Duodenal mucosa (tissue), 2 donors: ENCODE measurements around the gene TNFRSF25.

ENCODE experiments used
- H3K27ac ChIP-seq: one replicate; pipeline ENCODE4 v1.7.0; 2013; ENCODE audit warnings: low read depth, low read length
- H3K27me3 ChIP-seq, 2 donors: one replicate each; pipeline ENCODE4 v1.7.0; 2013; ENCODE audit warnings: low read length in 2 of 2, control low read depth in 1 of 2; ENCODE audit not compliant: insufficient read depth in 2 of 2, control insufficient read depth in 1 of 2
- H3K36me3 ChIP-seq, 2 donors: one replicate each; pipeline ENCODE4 v1.7.0; 2013; ENCODE audit warnings: low read length in 2 of 2, control low read depth in 1 of 2; ENCODE audit not compliant: insufficient read depth in 2 of 2, control insufficient read depth in 1 of 2
- H3K4me1 ChIP-seq, 2 donors: one replicate each; pipeline ENCODE4 v1.7.0; 2013; ENCODE audit warnings: low read length in 2 of 2, control low read depth in 1 of 2; ENCODE audit not compliant: insufficient read depth in 2 of 2, control insufficient read depth in 1 of 2
- H3K4me3 ChIP-seq, 2 donors: one replicate each; pipeline ENCODE4 v1.7.0; 2013; ENCODE audit warnings: low read length in 2 of 2, low read depth in 1 of 2
- H3K9ac ChIP-seq, 2 donors: one replicate each; pipeline ENCODE4 v1.7.0; 2013; ENCODE audit warnings: low read length in 2 of 2, low read depth in 1 of 2
- H3K9me3 ChIP-seq, 2 donors: one replicate each; pipeline ENCODE4 v1.7.0; 2013; ENCODE audit warnings: low read length in 2 of 2, control low read depth in 1 of 2; ENCODE audit not compliant: control insufficient read depth in 1 of 2

TNFRSF25 gene, protein sequence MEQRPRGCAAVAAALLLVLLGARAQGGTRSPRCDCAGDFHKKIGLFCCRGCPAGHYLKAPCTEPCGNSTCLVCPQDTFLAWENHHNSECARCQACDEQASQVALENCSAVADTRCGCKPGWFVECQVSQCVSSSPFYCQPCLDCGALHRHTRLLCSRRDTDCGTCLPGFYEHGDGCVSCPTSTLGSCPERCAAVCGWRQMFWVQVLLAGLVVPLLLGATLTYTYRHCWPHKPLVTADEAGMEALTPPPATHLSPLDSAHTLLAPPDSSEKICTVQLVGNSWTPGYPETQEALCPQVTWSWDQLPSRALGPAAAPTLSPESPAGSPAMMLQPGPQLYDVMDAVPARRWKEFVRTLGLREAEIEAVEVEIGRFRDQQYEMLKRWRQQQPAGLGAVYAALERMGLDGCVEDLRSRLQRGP

DNA sequence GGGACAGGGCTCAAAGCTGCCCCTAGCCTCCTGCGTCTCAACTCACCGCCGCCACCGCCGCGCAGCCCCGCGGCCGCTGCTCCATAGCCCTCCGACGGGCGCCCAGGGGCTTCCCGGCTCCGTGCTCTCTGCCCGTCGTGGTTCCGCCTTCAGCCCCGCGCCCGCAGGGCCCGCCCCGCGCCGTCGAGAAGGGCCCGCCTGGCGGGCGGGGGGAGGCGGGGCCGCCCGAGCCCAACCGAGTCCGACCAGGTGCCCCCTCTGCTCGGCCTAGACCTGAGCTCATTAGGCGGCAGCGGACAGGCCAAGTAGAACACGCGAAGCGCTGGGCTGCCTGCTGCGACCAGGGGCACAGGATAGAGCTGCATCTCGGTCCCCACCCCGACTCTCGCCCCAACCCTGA, at the start of gene TNFRSF25:
Gene TNFRSF25 (minus strand): TSS at position 151 of the 400 bp plus-strand sequence. CDS start 66 bp downstream, at position 85.
- Histone ChIP-seq H3K4me3 (peak within 1 kb of the TSS; percentile 66 to 68), H3K27me3 (no peaks in the 10 kb centered on the region), H3K9me3 (no peaks in the 10 kb centered on the region), H3K9ac (peak within 1 kb of the TSS; percentile 68 to 69), H3K36me3 (peaks cover 27 to 29% of the 10 kb centered on the region in 2 donors), H3K27ac (peak within 1 kb of the TSS; percentile 50), H3K4me1 (peaks cover 7 to 12% of the 10 kb centered on the region in 2 donors)

DNA sequence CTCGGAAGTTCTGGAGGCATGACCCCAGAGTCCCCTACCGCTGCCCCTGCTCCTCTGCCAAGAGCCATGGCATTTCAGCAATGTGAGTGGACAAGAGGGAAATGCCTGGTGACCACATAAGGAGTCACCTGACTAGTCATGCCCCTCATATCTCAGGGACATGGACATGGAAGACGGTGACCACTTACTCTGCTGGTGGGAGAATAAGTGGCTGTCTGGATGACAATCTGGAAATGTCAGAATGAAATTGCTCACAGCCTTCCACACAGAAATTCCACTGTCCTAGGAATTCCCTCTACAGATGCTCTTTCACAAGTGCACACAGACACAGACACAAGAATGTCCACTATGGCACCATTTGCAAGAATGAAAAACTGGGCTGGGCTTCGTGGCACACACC, 49.8 kb upstream of the TNFRSF25 start:
- H3K27ac ChIP-seq: no peak overlapping the region
- no peaks in the 10 kb centered on the region for H3K4me1 ChIP-seq

DNA sequence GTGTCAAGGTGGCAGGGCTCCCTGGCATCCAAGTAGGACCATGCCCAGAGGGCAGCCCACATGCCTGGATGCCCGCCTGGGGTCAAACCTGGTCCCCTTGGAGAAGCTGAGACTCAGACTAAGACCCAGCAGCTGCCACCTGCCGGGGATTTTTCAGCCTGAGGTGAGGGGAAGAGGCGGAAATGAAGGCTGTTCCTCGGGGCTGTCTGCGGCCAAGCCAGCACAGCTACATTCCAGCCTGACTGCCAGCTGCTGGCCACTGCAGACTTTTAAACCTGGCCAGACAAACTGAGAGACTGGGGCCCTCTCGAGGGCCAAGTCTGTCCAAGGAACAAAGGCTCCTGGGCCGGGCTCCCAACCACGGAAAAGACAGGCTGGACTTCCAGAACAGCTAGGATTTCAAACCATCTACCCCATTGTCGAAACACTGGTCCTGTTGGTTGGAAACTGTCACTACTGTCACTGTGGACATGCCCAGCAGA, 47.4 kb upstream of the TNFRSF25 start:
- Histone ChIP-seq H3K36me3 (no peaks in the 10 kb centered on the region), H3K27me3 (no peaks in the 10 kb centered on the region), H3K9me3 (no peaks in the 10 kb centered on the region), H3K4me3 (no peak overlapping the region), H3K27ac (no peak overlapping the region), H3K4me1 (no peaks in the 10 kb centered on the region), H3K9ac (no peak overlapping the region)

More for the DNA sequence above, 49.8 kb upstream of the TNFRSF25 start:
- Histone ChIP-seq H3K36me3 (no peaks in the 10 kb centered on the region), H3K9ac (no peak overlapping the region), H3K4me3 (no peak overlapping the region), H3K27me3 (no peaks in the 10 kb centered on the region), H3K9me3 (no peaks in the 10 kb centered on the region)

DNA sequence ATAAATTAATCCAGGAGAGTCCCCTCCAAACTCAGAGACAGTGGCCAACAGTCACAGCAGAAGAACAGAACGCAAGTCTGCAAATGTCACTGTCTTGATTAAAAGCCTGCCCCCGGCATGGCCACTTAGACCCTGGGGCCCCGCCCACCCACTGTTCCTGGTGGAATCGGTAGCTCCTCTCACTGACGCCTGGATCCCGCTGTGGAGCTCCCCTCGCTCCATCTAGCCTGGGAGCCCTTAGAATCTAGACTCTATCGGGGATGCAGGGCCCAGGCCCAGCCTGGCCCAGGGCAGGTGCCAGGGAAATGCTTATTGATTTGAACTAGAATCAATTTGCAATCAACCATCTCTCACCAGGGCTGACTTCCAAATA, 46.9 kb upstream of the TNFRSF25 start:
- Histone ChIP-seq H3K27ac (no peak overlapping the region), H3K27me3 (no peaks in the 10 kb centered on the region), H3K36me3 (no peaks in the 10 kb centered on the region), H3K4me1 (no peaks in the 10 kb centered on the region), H3K4me3 (no peak overlapping the region), H3K9me3 (no peaks in the 10 kb centered on the region), H3K9ac (no peak overlapping the region)

DNA sequence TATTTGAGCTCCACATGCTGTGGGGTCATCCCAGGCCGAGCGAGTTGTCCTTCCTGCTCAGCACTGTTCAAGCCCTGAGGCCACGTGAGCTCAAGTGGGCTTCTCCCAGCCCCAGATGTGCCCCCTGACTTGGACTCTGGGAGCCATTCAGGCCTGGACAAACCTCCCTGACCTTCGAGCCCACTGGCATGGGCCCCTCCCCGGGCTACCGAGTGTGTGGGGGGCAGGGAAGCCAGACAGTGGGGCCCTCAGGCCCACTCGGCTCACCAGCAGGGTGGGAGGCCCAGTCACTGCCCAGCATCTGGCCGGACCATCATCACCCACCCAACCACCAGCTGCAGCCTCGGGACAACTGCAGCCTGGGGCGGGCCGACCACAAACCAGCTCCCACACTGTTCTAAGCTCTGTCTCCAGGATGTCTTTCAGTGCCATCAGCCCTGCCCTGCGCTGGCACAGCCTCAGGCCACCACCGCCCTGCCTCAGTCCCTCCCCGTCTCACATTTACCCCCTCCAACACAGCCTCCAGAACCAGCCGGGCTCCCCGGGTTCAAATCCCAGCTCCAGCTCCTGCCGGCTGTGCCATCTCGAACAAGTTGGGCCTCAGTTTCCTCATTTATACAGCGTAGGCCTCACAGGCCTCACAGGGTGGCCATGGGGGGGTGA, 46.4 kb upstream of the TNFRSF25 start:
- Histone ChIP-seq H3K27ac (no peak overlapping the region), H3K4me1 (no peaks in the 10 kb centered on the region), H3K9me3 (no peaks in the 10 kb centered on the region), H3K4me3 (no peak overlapping the region), H3K9ac (no peak overlapping the region), H3K27me3 (no peaks in the 10 kb centered on the region), H3K36me3 (no peaks in the 10 kb centered on the region)

DNA sequence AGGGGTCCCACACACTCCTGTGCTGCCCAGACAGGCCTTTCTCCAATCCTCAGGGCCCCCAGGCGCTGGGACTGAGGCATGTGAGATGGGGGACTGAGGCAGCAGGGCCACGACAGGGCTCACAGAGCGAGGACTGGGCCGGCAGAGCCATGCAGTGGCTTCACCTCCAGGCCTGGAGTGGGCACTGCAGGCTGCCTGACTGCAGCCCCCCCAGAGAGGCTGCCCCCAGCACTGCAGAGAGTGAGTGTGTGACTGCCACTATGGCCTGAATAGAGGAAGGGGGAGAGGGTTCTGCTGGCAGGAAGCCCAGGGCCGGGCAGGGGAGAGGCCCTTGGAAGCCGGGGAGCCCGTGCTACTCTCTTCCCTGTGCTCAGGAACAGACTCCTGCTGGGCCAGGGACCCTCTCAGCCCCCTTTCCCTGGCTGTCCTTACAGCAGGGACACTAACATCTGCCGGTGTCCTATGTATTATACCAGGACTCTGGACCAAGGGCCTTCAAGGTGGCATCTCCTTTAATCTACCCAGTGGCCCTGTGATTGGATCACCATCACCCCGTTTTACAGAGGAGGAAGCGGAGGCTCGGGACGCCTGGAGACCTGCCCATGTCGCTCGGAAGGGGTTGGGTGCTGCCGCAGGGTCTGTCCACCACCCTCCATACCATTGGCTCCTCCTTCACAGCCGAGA, 45.7 kb upstream of the TNFRSF25 start:
- no peaks in the 10 kb centered on the region for H3K9me3 ChIP-seq
- H3K27ac ChIP-seq: no peak overlapping the region
- no peak overlapping the region for H3K4me3 ChIP-seq
- no peaks in the 10 kb centered on the region for H3K4me1 ChIP-seq
- H3K36me3 ChIP-seq: no peaks in the 10 kb centered on the region
- no peaks in the 10 kb centered on the region for H3K27me3 ChIP-seq
- H3K9ac ChIP-seq: no peak overlapping the region

DNA sequence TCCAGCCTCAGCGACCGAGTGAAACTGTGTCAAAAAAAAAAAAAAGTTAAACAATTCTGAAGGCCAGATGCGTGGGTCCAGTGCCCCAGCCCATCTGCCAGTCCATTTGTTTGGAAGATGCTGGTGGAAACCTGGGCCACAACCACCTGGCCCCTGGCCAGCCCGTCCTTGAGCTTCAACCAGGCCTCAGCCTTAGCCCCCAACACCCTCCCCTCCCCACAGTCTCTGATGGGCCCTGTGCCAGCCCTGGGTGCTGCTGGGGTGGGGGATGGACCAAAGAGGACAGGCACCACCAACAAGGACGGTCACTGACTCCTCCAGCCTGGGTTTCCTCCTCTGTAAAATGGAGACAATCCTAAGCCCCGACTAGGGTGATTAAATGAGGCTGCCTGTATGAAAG, 45.1 kb upstream of the TNFRSF25 start:
- Histone ChIP-seq H3K4me3 (no peak overlapping the region), H3K36me3 (no peaks in the 10 kb centered on the region), H3K9me3 (no peaks in the 10 kb centered on the region), H3K27ac (no peak overlapping the region), H3K4me1 (no peaks in the 10 kb centered on the region), H3K9ac (no peak overlapping the region), H3K27me3 (no peaks in the 10 kb centered on the region)

DNA sequence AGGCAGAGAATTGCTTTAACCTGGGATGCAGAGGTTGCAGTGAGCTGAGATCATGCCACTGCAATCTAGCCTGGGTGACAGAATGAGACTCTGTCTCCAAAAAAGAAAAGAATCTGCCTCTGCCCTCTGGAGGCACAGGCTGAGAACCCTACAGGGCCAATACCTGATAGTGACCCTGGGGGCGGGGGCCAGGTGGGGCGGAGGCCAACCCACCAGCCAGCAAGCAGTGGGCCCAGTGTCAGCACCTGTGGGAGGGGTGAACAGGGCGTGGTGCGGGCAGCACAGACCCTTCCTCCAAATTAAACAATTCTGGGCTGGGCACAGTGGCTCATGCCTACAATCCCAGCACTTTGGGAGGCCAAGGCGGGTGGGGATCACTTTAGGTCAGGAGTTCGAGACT, 44.5 kb upstream of the TNFRSF25 start:
- Histone ChIP-seq H3K4me3 (no peak overlapping the region), H3K4me1 (no peaks in the 10 kb centered on the region), H3K36me3 (no peaks in the 10 kb centered on the region), H3K27me3 (no peaks in the 10 kb centered on the region), H3K27ac (no peak overlapping the region), H3K9me3 (no peaks in the 10 kb centered on the region), H3K9ac (no peak overlapping the region)

DNA sequence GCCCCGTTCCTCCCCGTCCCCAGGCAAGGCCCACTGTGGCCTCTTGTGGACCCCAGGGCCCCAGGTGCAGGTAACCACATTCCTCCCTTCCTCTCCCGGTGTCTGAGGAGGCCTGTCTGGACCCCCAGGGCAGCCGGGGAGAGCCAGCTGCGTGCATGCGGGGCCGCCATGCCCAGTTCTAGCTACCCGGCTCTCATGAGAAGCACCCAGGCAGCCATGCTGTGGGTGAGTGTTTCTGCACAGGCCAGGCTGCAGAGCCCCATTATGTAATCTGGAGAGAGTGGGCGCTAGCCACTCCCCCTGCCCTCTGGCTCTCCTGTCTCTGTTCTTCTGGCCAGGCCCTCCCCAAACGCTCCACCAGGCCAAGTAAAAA, 43.9 kb upstream of the TNFRSF25 start:
- no peaks in the 10 kb centered on the region for H3K4me1 ChIP-seq
- no peak overlapping the region for H3K4me3 ChIP-seq
- H3K9ac ChIP-seq: no peak overlapping the region
- H3K9me3 ChIP-seq: no peaks in the 10 kb centered on the region
- no peak overlapping the region for H3K27ac ChIP-seq
- H3K36me3 ChIP-seq: no peaks in the 10 kb centered on the region
- H3K27me3 ChIP-seq: no peaks in the 10 kb centered on the region
